Stomach (tissue), 9 donors: Measurements from ENCODE around the gene CSNK2A1. TPM values are rescaled to one million over a fixed set of nuclear protein-coding genes. Genes with fewer than 3 reads are reported as not detected.

ENCODE experiments used
- DNase-seq, 2 donors: peaks; one replicate each; pipeline versions ENCODE4 v3.0.0 to v3.0.0-alpha.2; 2013 to 2019
- H3K27ac ChIP-seq, 5 donors: fragments of 200-600 bp in 4 of 5; sonication (generic) in 4 of 5; one replicate each; pipeline ENCODE4 v1.5.1; 2013 to 2019; ENCODE audit warnings: mild to moderate bottlenecking in 1 of 5, moderate library complexity in 1 of 5
- H3K27me3 ChIP-seq, 3 donors: fragments of 200-600 bp; sonication (generic); one replicate each; pipeline ENCODE4 v1.5.1; 2017 to 2019; ENCODE audit warnings: mixed run types in 1 of 3
- H3K36me3 ChIP-seq, 4 donors: fragments of 200-600 bp; sonication (generic); 1 replicate in 3 of 4; 2 replicates in 1 of 4; pipeline ENCODE4 v1.5.1; 2016 to 2019
- H3K4me1 ChIP-seq, 4 donors: fragments of 200-600 bp; sonication (generic); one replicate each; pipeline ENCODE4 v1.5.1; 2016 to 2019
- H3K4me3 ChIP-seq, 4 donors: fragments of 200-600 bp; sonication (generic) in 3 of 4; one replicate each; pipeline ENCODE4 v1.5.1; 2016 to 2019; ENCODE audit warnings: mild to moderate bottlenecking in 1 of 4
- H3K9me3 ChIP-seq, 4 donors: fragments of 200-600 bp; sonication (generic); one replicate each; pipeline ENCODE4 v1.5.1; 2016 to 2019
- EP300 ChIP-seq: sonication (generic); formaldehyde crosslinking; IDR thresholded peaks from one replicate; pipeline ENCODE4 v1.6.1; 2017; ENCODE audit warnings: antibody characterized with exemption
- POLR2A ChIP-seq, 4 donors: fragments of 450-650 bp; IDR thresholded peaks; one replicate each; pipeline ENCODE4 v1.6.1; 2016; ENCODE audit warnings: antibody characterized with exemption in 4 of 4, control low read depth in 2 of 4, mild to moderate bottlenecking in 1 of 4, moderate library complexity in 1 of 4
- POLR2AphosphoS5 ChIP-seq, 3 donors: sonication (generic); formaldehyde crosslinking; IDR thresholded peaks; one replicate each; pipeline ENCODE4 v1.6.1; 2016; ENCODE audit warnings: antibody characterized with exemption in 3 of 3
- WGBS, 5 donors: extraction: QIAGEN DNeasy Blood & Tissue Kit in 3 of 5; methylation state at CpG; one replicate each; pipeline versions ENCODE4 v1.1.5 to v1.1.7; 2013 to 2018; 5-methylcytosine and 5-hydroxymethylcytosine counted together
- intact Hi-C: fragments of 100-400 bp; cut with DNase I; formaldehyde crosslinking; loops from one replicate; pipeline ENCODE4 v1.15.1; 2023; ENCODE audit warnings: low total_unique reads
- polyA plus RNA-seq, 3 donors: library from polyadenylated mRNA; stranded (reverse); fragments of 200-250 nt; gene quantifications; one replicate each; pipeline ENCODE4 v1.2.3, GENCODE V29; 2013
- total RNA-seq, 5 donors: library from RNA; depleted of rRNA; stranded (reverse); fragments of >200 nt; gene quantifications; one replicate each; pipeline versions ENCODE4 v1.1.0 to v1.2.3, GENCODE V29; 2014 to 2016
- TF ChIP-seq, protein P1 (sequence below), 7 experiments: fragments of 450-650 bp in 4 of 7; fragments of 200-600 bp in 3 of 7; sonication (generic) in 3 of 7; IDR thresholded peaks; one replicate each; pipeline ENCODE4 v1.5.1; 2016 to 2019; ENCODE audit warnings: antibody characterized with exemption in 7 of 7, control low read depth in 2 of 7, mild to moderate bottlenecking in 1 of 7
- donor health status: healthy with polysubstance abuse.
- donor health status: Bipolar disorder and iron deficiency.
- donor health status: healthy.

Gene CSNK2A1
- total and polyA plus RNA-seq, 8 donors = 22.6 to 164 (median 37.3) TPM

DNA sequence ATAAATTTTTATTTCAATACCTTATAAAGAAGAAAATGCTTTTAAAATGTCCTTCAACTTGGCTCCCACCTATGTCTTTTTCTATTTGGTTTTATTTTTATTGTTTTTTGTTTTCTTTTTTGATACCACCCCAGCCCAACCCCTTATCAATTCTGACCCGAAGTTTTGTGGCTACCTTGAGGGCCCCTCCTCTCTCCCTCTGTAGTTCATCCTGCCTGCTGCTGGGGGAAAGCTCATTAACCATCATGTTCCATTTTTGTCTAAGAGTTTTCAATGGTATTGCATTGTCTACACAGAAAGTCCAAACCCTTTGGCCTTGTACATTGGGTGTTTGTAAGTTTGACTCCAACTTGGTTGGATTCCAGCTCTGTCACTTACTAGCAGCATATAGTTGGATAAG is 5.3 kb upstream of the CSNK2A1 start:
- TF ChIP-seq, protein P1, sequence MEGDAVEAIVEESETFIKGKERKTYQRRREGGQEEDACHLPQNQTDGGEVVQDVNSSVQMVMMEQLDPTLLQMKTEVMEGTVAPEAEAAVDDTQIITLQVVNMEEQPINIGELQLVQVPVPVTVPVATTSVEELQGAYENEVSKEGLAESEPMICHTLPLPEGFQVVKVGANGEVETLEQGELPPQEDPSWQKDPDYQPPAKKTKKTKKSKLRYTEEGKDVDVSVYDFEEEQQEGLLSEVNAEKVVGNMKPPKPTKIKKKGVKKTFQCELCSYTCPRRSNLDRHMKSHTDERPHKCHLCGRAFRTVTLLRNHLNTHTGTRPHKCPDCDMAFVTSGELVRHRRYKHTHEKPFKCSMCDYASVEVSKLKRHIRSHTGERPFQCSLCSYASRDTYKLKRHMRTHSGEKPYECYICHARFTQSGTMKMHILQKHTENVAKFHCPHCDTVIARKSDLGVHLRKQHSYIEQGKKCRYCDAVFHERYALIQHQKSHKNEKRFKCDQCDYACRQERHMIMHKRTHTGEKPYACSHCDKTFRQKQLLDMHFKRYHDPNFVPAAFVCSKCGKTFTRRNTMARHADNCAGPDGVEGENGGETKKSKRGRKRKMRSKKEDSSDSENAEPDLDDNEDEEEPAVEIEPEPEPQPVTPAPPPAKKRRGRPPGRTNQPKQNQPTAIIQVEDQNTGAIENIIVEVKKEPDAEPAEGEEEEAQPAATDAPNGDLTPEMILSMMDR (IDR thresholded peaks at IDR 0.05) = no peak
- TF ChIP-seq POLR2AphosphoS5 (IDR thresholded peaks at IDR 0.05) = no peak
- whole genome bisulfite sequencing, 5 donors = 25 to 50% (median 39%) methylated on average over 1 of the region's 1 CpG
- DNase-seq = no peak
- H3K27me3 ChIP-seq = peaks cover 0 to 33% (median 6%) of the 10 kb centered on the region in 3 donors
- intact Hi-C loops = no loop called here
- H3K36me3 ChIP-seq = no peaks in the 10 kb centered on the region
- H3K4me1 ChIP-seq = peaks cover 3 to 9% (median 7%) of the 10 kb centered on the region in 4 donors
- H3K9me3 ChIP-seq = no peaks in the 10 kb centered on the region
- H3K4me3 ChIP-seq = no peak overlapping the region
- no peak overlapping the region for H3K27ac ChIP-seq

DNA sequence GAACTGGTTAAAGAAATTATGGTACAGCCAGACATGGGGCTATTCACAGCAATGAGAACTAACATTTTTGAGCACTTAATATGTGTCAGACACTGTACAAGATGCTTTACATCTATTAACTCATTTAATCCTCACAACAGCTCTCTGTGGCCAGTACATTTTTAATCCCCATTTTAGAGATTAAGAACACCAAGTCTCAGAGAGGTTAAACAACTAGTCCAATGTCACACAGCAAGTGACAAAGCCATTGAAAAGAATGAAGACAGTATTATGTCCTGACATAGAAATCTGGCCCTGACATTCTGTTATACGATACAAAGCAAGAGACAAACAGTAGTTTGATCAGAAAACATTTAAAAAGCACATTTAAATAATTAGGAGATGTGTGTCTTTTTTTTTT is 3.8 kb upstream of the CSNK2A1 start:
- no peaks in the 10 kb centered on the region for H3K36me3 ChIP-seq
- peaks cover 5 to 14% (median 13%) of the 10 kb centered on the region in 4 donors for H3K4me1 ChIP-seq
- intact Hi-C loops = no loop called here
- no peak overlapping the region for H3K4me3 ChIP-seq
- peaks cover 0 to 28% (median 3%) of the 10 kb centered on the region in 3 donors for H3K27me3 ChIP-seq
- H3K9me3 ChIP-seq = no peaks in the 10 kb centered on the region
- DNase-seq = no peak
- no peak overlapping the region for H3K27ac ChIP-seq
- no peak for TF ChIP-seq POLR2A (IDR thresholded peaks at IDR 0.05)
- TF ChIP-seq EP300 = no peak
- TF ChIP-seq, protein P1 (IDR thresholded peaks at IDR 0.05) = no peak
- no peak for TF ChIP-seq POLR2AphosphoS5 (IDR thresholded peaks at IDR 0.05)
- 83 to 96% (median 92%) methylated on average over 1 of the region's 1 CpG for WGBS, 5 donors

DNA sequence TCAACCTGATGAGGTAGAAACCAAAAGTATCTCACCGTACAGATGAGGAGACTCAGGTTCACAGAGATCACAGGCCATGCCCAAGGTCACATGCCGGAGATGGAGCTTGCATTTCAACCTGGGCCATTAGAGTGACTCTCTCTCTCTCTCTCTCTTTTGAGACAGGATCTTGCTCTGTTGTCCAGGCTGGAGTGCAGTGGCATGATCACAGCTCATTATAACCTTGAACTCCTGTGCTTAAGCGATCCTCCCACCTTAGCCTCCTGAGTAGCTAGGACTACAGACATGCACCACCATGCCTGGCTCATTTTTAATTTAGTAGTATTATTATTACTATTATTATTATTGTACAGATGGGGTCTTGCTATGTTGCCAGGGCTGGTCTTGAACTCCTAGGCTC is 2.8 kb upstream of the CSNK2A1 start:
- WGBS, 5 donors = 86 to 94% (median 90%) methylated on average over 3 of the region's 3 CpGs
- no peak for DNase-seq
- no peaks in the 10 kb centered on the region for H3K9me3 ChIP-seq
- peaks cover 15 to 24% (median 23%) of the 10 kb centered on the region in 4 donors for H3K4me1 ChIP-seq
- no peak overlapping the region for H3K27ac ChIP-seq
- intact Hi-C loops = no loop called here
- H3K27me3 ChIP-seq = peaks cover 0 to 19% (median 0%) of the 10 kb centered on the region in 3 donors
- H3K4me3 ChIP-seq = no peak overlapping the region
- TF ChIP-seq POLR2AphosphoS5 (IDR thresholded peaks at IDR 0.05) (no peak), POLR2A (IDR thresholded peaks at IDR 0.05) (no peak), EP300 (no peak)
- TF ChIP-seq, protein P1 (IDR thresholded peaks at IDR 0.05) = no peak
- H3K36me3 ChIP-seq = no peaks in the 10 kb centered on the region

DNA sequence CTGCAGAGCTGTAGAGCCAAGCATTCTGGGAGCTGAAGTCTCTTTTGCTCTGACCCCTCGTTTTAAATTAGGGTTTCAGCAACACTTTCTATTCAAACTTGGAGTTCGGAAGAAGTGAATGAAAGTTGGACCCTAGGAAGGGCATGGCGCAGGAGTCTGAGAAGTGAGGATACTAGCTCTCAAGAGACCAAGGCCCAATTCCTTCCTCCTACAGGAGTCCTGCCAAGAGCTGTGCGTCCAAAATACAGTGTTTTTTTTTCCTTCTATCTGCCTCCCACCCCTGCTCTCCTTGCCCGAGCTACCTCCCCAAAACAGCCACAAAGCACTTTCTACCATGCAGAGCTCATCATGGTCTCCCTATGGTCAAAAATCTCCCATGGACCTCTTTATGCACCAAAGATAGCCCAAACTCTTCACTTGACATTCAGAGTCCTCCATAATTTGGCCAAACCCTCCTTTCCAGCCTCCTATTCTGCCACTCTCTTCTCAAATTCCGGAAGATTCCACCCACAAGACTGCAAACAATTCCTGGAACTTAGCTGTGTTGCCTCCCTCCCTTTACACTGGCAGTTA is 649 bp upstream of the CSNK2A1 start:
- Histone ChIP-seq H3K9me3 (peaks cover 0 to 6% (median 0%) of the 10 kb centered on the region in 4 donors), H3K4me3 (peak overlapping the region; percentile 89 to 97 (median 94)), H3K4me1 (peaks cover 31 to 45% (median 44%) of the 10 kb centered on the region in 4 donors), H3K36me3 (no peaks in the 10 kb centered on the region), H3K27ac (peak overlapping the region; percentile 93 to 96 (median 94)), H3K27me3 (peaks cover 0 to 1% (median 0%) of the 10 kb centered on the region in 3 donors)
- TF ChIP-seq POLR2AphosphoS5 (IDR thresholded peaks at IDR 0.05) = no peak
- TF ChIP-seq EP300 = no peak
- TF ChIP-seq POLR2A (IDR thresholded peaks at IDR 0.05) = no peak
- TF ChIP-seq, protein P1 (IDR thresholded peaks at IDR 0.05) = no peak
- intact Hi-C loops = no loop called here
- 61 to 73% (median 64%) methylated on average over 5 to 6 of the region's 6 CpGs for WGBS, 5 donors
- DNase-seq = no peak
